Myocyte (in vitro differentiated cells): Measurements from ENCODE around the gene VAT1L. TPM values are rescaled to one million over a fixed set of nuclear protein-coding genes. Genes with fewer than 3 reads are reported as not detected.
"Not testable (repeated sequence)": the region's sequence is repeated elsewhere in the genome, so short reads cannot be mapped to it uniquely, and the experiment has no call there.

Experiments used
- DNase-seq: peaks from one replicate; pipeline ENCODE4 v3.0.0-alpha.2; 2012; ENCODE audit warnings: low read depth
- total RNA-seq: library from RNA; depleted of rRNA; stranded (reverse); fragments of >200 nt; gene quantifications from 2 replicates; pipeline ENCODE4 v1.2.3, GENCODE V29; 2014

Gene VAT1L
- total RNA-seq, 1 donor from 2014 or later = not detected

- DNase-seq = no peak
Observed at GRCh38 chr16:77989846-77990245, 201.5 kb downstream of the VAT1L start.

- DNase-seq = no peak
Observed at GRCh38 chr16:77991701-77992100, 203.3 kb downstream of the VAT1L start.

GRCh38 chr16:77992381-77992780 is 204.0 kb downstream of the VAT1L start:
- DNase-seq = not testable (repeated sequence)

DNA sequence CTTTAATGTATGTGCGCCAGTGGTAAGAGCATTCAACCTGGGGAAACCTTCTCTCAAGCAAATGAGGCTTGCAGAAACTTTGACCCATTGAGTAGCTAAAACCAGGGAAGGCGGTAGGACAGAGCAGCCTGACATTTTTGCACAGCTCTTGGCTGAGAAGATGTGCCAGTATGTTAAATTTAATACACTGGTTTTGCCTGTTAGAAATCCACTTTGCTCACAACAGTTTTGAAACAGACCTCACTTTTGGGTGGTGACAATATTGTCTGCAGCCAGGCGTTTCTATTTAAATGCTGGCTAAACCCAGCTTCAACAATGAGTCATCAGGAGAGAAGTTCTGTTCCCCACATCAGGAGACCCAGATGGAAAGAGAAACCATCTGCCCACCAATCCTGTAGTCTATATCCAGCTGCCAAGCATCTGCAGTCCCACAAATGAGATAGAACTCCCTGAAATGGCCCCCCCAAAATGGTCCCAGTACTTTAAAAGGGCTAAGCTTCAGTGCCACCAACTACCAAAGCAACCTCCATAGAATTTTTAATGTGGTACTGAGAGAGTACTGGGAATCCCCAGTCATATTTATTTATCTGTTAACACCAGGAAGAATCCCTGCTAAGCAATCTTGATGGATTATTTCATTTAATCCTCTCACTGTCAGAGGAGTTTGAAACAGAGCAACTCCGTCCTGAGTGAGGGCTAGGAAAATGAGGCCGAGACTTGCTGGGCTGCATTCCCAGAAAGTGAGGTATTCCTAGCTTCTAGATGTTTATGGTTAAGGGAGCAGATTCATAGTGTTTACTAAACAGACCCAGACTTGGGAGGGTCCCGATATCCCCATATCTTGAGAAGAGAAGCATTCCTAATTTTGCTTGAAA is 205.0 kb downstream of the VAT1L start:
- peak; percentile 28 for DNase-seq

- DNase-seq = no peak
Observed at GRCh38 chr16:77995843-77996455, 207.6 kb downstream of the VAT1L start.

DNA sequence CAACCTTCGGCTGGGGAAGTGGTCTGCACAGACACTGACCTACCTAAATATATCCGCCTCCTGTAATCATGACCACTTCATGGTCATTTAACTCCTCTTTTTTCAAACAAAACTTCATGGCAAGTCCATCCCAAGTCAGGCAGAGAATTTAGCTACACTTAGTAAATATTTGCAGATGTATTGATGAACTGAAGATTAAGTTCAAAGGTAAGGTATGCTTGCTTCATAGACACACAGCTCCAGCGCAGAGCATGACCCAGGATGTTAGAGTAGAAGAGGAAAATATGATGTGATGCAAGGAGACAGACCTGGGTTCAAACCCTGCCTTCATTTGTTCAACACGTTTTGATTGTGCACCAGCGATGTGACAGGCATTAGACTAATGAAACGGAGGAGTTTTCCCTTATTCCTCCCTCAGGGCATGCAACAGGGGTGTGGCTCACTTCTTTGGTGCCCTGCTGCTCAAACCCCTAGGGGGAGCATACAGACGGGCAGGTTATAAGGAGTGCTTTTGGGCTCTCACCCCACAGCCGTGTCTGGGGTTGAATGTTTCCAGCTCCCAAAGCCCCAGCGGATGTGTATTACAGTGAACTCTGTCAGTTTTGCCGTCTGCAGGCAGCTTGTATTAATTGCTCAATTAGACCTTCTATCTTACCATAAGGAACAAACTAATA is 210.1 kb downstream of the VAT1L start:
- no peak for DNase-seq

GRCh38 chr16:78001451-78002025 is 213.2 kb downstream of the VAT1L start:
- DNase-seq = no peak

- peak; percentile 66 for DNase-seq
Observed at GRCh38 chr16:78002915-78003538, 214.7 kb downstream of the VAT1L start.

- DNase-seq = no peak
Observed at GRCh38 chr16:78004517-78004916, 216.2 kb downstream of the VAT1L start.

DNA sequence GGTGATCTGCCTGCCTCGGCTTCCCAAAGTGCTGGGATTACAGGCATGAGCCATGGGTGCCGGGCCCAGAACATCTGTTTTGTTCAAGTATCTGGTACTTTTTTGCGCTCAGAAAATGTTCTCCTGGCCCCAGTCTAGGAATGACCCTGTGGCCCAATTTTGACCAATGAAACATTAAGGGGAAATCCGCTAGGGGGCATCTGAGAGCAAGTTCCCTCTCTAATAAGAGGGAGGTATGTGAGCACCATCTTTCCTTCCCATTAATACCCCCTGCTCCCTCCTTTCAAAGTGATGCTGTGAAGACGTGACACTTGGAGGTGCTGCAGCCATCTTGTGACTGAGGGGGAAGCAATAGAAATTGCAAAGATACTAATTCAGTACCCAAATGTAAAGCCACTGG is 217.5 kb downstream of the VAT1L start:
- DNase-seq = no peak

- DNase-seq = no peak
Observed at GRCh38 chr16:78007121-78007520, 218.8 kb downstream of the VAT1L start.

GRCh38 chr16:78022347-78023060 is 234.1 kb downstream of the VAT1L start, which contains the start of gene CLEC3A:
Gene CLEC3A, plus strand, starts transcription at chr16:78022548. Its CDS starts 79 bp downstream, at chr16:78022627.
- DNase-seq = no peak

- DNase-seq = no peak
Observed at GRCh38 chr16:78024159-78024558, 235.8 kb downstream of the VAT1L start.

- no peak for DNase-seq
Observed at GRCh38 chr16:78025631-78026030, 237.3 kb downstream of the VAT1L start.

DNA sequence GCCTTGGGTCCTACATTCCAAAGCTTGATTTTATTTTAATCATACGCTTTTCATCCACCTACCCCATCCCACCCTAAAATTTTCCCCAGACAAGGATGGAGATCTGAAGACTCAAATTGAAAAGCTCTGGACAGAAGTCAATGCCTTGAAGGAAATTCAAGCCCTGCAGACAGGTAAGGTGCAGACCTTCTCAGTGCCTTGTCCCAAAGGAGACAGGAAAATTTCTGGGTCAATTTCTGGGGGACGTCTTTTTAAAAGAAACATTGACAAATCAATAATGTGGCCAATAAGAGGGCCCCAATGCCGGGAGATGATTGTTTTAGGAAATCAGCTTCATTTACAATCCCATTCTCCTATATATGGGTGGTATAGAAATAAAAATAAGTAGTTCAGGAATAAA is 239.7 kb downstream of the VAT1L start:
- no peak for DNase-seq

Other genes with a start within 250 kb of the VAT1L start
- 0.53 and 0.99 TPM in 2 replicates for gene NUDT7, start 66.0 kb upstream of the VAT1L start, total RNA-seq
- gene CLEC3A, start 234.0 kb downstream of the VAT1L start, total RNA-seq = not detected in 2 replicates